ENCODE measurements around the gene SENP2.
A peak's percentile ranks its signal among the peaks of the same experiment; 100 is the strongest.

SENP2 gene

DNA sequence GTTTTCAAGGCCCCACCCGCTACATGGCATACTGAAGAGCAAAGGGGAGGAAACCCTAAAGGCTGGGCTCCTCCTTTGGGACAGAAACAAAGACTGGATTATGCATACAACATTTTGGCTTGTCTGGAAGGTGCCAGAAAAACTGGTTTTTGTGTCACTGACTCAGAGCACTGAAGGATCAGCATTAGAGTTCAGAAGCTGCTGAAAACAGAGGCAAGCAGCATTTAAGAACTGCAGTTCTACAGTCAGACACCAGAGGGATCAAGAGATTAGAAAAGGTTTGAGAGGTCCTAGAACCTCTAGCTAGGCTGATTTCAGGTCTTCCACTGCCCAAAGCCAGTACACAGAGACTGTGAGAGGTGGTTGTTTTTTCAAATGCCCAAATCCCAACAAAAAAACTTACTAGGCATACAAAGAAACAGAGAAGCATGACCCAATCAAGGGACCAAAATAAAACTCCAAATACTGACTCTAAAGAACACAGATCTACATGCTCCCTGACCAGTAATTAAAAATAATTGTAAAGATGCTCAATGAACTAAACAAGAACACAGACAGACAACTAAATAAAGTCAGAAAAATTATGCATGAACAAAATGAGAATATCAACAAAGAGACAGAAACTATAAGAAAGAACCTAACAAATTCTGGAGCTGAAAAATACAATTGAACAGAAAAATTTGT is 91.2 kb downstream of the SENP2 start:
- H3K4me3 ChIP-seq (ENCODE audit: low read depth, low read length), result no peak overlapping the region
- TF ChIP-seq, protein P1, sequence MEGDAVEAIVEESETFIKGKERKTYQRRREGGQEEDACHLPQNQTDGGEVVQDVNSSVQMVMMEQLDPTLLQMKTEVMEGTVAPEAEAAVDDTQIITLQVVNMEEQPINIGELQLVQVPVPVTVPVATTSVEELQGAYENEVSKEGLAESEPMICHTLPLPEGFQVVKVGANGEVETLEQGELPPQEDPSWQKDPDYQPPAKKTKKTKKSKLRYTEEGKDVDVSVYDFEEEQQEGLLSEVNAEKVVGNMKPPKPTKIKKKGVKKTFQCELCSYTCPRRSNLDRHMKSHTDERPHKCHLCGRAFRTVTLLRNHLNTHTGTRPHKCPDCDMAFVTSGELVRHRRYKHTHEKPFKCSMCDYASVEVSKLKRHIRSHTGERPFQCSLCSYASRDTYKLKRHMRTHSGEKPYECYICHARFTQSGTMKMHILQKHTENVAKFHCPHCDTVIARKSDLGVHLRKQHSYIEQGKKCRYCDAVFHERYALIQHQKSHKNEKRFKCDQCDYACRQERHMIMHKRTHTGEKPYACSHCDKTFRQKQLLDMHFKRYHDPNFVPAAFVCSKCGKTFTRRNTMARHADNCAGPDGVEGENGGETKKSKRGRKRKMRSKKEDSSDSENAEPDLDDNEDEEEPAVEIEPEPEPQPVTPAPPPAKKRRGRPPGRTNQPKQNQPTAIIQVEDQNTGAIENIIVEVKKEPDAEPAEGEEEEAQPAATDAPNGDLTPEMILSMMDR (IDR thresholded peaks at IDR 0.05; ENCODE audit: borderline replicate concordance, insufficient read depth, low read depth, low read length), result peak; percentile 64

DNA sequence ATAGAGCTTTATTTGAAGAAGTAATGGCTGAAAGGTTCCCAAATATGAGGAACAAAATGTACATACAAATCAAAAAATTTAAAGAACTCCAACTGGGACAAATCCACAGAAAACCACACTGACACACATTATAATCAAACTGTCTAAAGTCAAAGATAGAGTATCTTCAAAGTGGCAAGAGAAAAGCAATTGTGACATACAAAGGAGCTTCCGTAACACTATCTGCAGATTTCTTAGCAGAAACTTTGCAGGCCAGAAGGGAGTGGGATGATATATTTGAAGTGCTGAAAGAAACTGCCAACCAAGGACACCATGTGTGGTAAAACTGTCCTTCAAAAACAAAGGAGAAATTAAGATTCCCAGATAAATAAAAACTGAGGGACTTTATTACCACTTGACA is 91.9 kb downstream of the SENP2 start:
- H3K4me3 ChIP-seq (ENCODE audit: low read depth, low read length), result no peak overlapping the region
- TF ChIP-seq, protein P1 (IDR thresholded peaks at IDR 0.05; ENCODE audit: borderline replicate concordance, insufficient read depth, low read depth, low read length), result no peak

DNA sequence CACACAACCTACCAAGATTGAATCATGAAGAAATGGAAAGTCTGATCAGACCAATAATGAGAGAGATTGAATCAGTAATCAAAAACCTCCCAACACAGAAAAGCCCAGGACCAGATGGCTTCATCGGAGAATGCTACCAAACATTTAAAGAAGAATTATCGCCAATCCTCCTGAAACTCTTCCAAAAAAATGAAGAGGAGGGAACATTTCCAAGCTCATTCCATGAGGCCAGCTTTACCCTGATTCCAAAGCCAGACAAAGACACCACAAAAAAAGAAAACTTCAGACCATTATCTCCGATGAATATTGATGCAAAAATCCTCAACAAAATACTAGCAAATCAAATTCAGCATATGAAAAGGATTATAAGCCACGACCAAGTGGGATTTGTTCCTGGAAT is 94.1 kb downstream of the SENP2 start:
- H3K4me3 ChIP-seq (ENCODE audit: low read depth, low read length), result no peak overlapping the region
- TF ChIP-seq, protein P1 (IDR thresholded peaks at IDR 0.05; ENCODE audit: borderline replicate concordance, insufficient read depth, low read depth, low read length), result no peak

All from GM12875 (cell line).